Transverse colon (tissue), 4 donors: Measurements from ENCODE around the gene RGS6. TPM values are rescaled to one million over a fixed set of nuclear protein-coding genes. Genes with fewer than 3 reads are reported as not detected.

Experiments
- DNase-seq: peaks from one replicate; pipeline ENCODE4 v3.0.0-alpha.2; 2019
- H3K27ac ChIP-seq, 4 donors: fragments of 200-600 bp; sonication (generic); 2 replicates each; pipeline ENCODE4 v1.5.1; 2016 to 2018; ENCODE audit warnings: inconsistent platforms in 4 of 4
- H3K27me3 ChIP-seq: fragments of 200-600 bp; sonication (generic); 2 replicates; pipeline ENCODE4 v1.5.1; 2017; ENCODE audit warnings: inconsistent platforms
- H3K36me3 ChIP-seq, 4 donors: fragments of 200-600 bp; sonication (generic); 2 replicates each; pipeline ENCODE4 v1.5.1; 2017 to 2019; ENCODE audit warnings: inconsistent platforms in 4 of 4
- H3K4me1 ChIP-seq, 4 donors: fragments of 200-600 bp; sonication (generic); 2 replicates each; pipeline ENCODE4 v1.5.1; 2017 to 2020; ENCODE audit warnings: inconsistent platforms in 4 of 4
- H3K4me3 ChIP-seq, 4 donors: fragments of 200-600 bp; sonication (generic); 1 replicate in 1 of 4; 2 replicates in 3 of 4; pipeline versions ENCODE4 v1.5.1 to v1.6.1; 2017 to 2019; ENCODE audit warnings: inconsistent platforms in 4 of 4
- H3K9me3 ChIP-seq, 2 donors: fragments of 200-600 bp; sonication (generic); 2 replicates each; pipeline ENCODE4 v1.5.1; 2017 to 2019; ENCODE audit warnings: inconsistent platforms in 2 of 2
- EP300 ChIP-seq: sonication (generic); formaldehyde crosslinking; IDR thresholded peaks from one replicate; pipeline ENCODE4 v1.6.1; 2017; ENCODE audit warnings: antibody characterized with exemption, low read depth
- POLR2A ChIP-seq: fragments of 450-650 bp; IDR thresholded peaks from one replicate; pipeline ENCODE4 v1.6.1; 2016; ENCODE audit warnings: antibody characterized with exemption, mild to moderate bottlenecking, moderate library complexity
- POLR2AphosphoS5 ChIP-seq, 3 donors: sonication (generic); formaldehyde crosslinking; IDR thresholded peaks; one replicate each; pipeline ENCODE4 v1.6.1; 2016; ENCODE audit warnings: antibody characterized with exemption in 3 of 3
- WGBS, 2 donors: methylation state at CpG; one replicate each; pipeline ENCODE4 v1.1.5; 2018; ENCODE audit warnings: low coverage in 1 of 2; 5-methylcytosine and 5-hydroxymethylcytosine counted together
- in situ Hi-C, 4 donors: fragments of 200-750 bp; cut with MboI; loops; one replicate each; pipeline versions ENCODE4 v1.15.0 to v1.15.1; 2017; ENCODE audit warnings: low sequenced_read_pairs in 3 of 4, low pct_ligation_motif_present in 1 of 4, low pct_unique_long_range_greater_than_20kb in 1 of 4
- intact Hi-C: fragments of 100-400 bp; cut with DNase I; formaldehyde crosslinking; loops from one replicate; pipeline ENCODE4 v1.15.1; 2023; ENCODE audit warnings: low total_unique reads
- total RNA-seq, 4 donors: library from RNA; depleted of rRNA; stranded (reverse); fragments of >200 nt; gene quantifications; one replicate each; pipeline ENCODE4 v1.1.0, GENCODE V29; 2016
- TF ChIP-seq, protein P1 (sequence below), 5 experiments: fragments of 200-600 bp in 3 of 5; fragments of 450-650 bp in 2 of 5; sonication (generic) in 3 of 5; IDR thresholded peaks; 1 replicate in 2 of 5; 2 replicates in 3 of 5; pipeline ENCODE4 v1.5.1; 2016 to 2017; ENCODE audit warnings: antibody characterized with exemption in 5 of 5, inconsistent platforms in 3 of 5, mild to moderate bottlenecking in 2 of 5, moderate library complexity in 1 of 5

Gene RGS6
- total RNA-seq, 4 donors from 2014 or later = 0.41 to 0.48 TPM; not detected in 2

DNA sequence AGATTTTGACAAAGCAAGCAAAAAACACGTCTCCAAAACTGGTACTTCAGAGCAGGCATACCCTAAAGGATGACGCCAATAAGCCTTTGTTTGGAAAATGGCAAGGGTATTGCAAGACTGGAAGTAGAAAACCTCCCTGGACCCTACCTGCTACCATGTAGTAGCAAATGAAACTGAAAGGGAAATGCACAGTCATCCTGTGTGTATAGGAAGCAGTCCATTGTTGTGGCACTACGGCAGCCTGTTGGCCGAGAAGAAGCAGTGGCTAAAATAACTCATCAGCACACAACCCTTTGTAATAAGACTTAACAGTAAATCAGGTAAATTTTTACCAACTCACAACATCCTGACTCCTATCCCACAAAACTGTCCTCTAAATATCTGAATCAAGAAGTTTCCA lies 386.4 kb downstream of the RGS6 start:
- Histone ChIP-seq H3K36me3 (no peaks in the 10 kb centered on the region), H3K9me3 (no peaks in the 10 kb centered on the region), H3K27me3 (no peaks in the 10 kb centered on the region), H3K4me3 (no peak overlapping the region), H3K27ac (no peak overlapping the region), H3K4me1 (no peaks in the 10 kb centered on the region)
- in situ Hi-C loops = no loop called here
- 60% methylated on average over 4 of the region's 4 CpGs; no CpG with 5 or more reads in 1 of the 2 donors for WGBS, 2 donors
- DNase-seq = no peak
- intact Hi-C loops = no loop called here
- TF ChIP-seq POLR2AphosphoS5 (IDR thresholded peaks at IDR 0.05) (no peak), EP300 (no peak), POLR2A (no peak)
- TF ChIP-seq, protein P1, sequence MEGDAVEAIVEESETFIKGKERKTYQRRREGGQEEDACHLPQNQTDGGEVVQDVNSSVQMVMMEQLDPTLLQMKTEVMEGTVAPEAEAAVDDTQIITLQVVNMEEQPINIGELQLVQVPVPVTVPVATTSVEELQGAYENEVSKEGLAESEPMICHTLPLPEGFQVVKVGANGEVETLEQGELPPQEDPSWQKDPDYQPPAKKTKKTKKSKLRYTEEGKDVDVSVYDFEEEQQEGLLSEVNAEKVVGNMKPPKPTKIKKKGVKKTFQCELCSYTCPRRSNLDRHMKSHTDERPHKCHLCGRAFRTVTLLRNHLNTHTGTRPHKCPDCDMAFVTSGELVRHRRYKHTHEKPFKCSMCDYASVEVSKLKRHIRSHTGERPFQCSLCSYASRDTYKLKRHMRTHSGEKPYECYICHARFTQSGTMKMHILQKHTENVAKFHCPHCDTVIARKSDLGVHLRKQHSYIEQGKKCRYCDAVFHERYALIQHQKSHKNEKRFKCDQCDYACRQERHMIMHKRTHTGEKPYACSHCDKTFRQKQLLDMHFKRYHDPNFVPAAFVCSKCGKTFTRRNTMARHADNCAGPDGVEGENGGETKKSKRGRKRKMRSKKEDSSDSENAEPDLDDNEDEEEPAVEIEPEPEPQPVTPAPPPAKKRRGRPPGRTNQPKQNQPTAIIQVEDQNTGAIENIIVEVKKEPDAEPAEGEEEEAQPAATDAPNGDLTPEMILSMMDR (IDR thresholded peaks at IDR 0.05) = no peak

DNA sequence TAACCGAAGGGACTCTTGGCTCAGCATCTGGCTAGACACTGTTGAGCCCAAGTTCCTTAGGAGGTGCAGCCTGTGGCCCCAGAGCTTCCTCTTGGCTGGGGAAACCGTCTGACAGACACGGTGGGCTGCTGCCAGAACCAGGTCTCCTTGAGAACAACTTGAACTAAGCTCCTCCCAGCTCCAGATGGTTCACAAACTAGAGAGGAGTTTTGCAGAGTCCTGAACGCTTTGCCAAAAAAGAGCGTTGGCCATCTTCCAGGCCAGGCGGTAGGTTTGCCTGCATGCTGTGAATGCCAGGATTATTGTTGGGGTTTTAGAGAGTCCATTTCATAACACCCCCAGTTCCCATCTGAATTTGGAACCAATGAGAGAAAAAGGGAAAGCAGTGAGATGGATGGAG lies 399.8 kb downstream of the RGS6 start:
- WGBS, 2 donors = 17% methylated on average over 6 of the region's 6 CpGs; no CpG with 5 or more reads in 1 of the 2 donors
- Histone ChIP-seq H3K9me3 (no peaks in the 10 kb centered on the region), H3K4me3 (no peak overlapping the region), H3K4me1 (peaks cover 0 to 9% (median 0%) of the 10 kb centered on the region in 4 donors), H3K27ac (no peak overlapping the region), H3K27me3 (no peaks in the 10 kb centered on the region), H3K36me3 (no peaks in the 10 kb centered on the region)
- in situ Hi-C loops (no loop called here), intact Hi-C loops (no loop called here)
- TF ChIP-seq POLR2AphosphoS5 (IDR thresholded peaks at IDR 0.05) (no peak), POLR2A (no peak), EP300 (no peak)
- TF ChIP-seq, protein P1 (IDR thresholded peaks at IDR 0.05) = no peak
- DNase-seq = no peak

DNA sequence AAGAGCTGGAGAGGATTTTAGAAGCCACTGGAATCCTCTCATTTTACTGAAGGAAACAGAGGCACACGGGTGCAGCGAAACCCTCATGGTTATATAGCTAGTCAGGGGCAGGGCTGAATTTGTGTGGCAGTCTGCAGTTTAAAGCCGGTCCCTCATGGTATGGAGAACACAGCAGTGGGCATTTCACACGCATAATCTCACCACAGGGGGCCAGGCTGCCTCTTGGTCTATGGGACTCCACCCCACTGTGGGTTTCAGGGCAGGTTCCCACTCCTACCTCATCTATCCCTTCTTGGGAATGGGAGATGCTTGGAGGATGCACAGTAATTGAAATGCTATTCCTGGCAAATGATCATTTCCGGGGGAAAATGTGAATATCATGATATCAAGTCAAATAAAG lies 400.6 kb downstream of the RGS6 start:
- H3K4me3 ChIP-seq = no peak overlapping the region
- 74 to 83% methylated on average over 3 to 5 of the region's 5 CpGs for whole genome bisulfite sequencing, 2 donors
- peaks cover 0 to 9% (median 0%) of the 10 kb centered on the region in 4 donors for H3K4me1 ChIP-seq
- no peak for DNase-seq
- H3K9me3 ChIP-seq = no peaks in the 10 kb centered on the region
- no peak overlapping the region for H3K27ac ChIP-seq
- no peak for TF ChIP-seq EP300
- no peak for TF ChIP-seq POLR2A
- TF ChIP-seq, protein P1 (IDR thresholded peaks at IDR 0.05) = no peak
- TF ChIP-seq POLR2AphosphoS5 (IDR thresholded peaks at IDR 0.05) = no peak
- H3K36me3 ChIP-seq = no peaks in the 10 kb centered on the region
- intact Hi-C loops (no loop called here), in situ Hi-C loops (no loop called here)
- no peaks in the 10 kb centered on the region for H3K27me3 ChIP-seq

DNA sequence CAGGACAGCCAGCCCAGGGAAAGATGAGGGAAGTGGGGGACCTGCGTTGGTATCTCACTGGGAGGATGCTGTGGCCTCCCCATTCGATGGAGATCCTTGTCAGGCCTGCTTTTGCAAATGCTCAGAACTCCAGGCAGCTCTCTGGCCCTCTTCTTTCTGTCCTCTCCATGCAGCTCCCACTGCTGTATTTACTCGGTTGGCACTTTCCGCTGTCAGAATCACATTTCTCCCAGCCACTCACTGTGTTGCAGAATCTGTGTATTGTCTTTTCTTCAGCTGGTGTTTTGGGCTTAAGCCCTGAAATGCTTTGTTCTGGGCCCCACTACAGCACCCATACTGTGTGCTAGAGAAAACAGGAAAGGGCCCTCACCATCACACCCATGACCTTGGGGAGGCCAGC lies 401.1 kb downstream of the RGS6 start:
- Histone ChIP-seq H3K9me3 (no peaks in the 10 kb centered on the region), H3K27me3 (no peaks in the 10 kb centered on the region), H3K4me3 (no peak overlapping the region), H3K4me1 (peaks cover 0 to 9% (median 0%) of the 10 kb centered on the region in 4 donors), H3K27ac (no peak overlapping the region), H3K36me3 (no peaks in the 10 kb centered on the region)
- DNase-seq = no peak
- 71 to 100% methylated on average over 2 to 4 of the region's 4 CpGs for WGBS, 2 donors
- no peak for TF ChIP-seq POLR2A
- intact Hi-C loops (no loop called here), in situ Hi-C loops (no loop called here)

DNA sequence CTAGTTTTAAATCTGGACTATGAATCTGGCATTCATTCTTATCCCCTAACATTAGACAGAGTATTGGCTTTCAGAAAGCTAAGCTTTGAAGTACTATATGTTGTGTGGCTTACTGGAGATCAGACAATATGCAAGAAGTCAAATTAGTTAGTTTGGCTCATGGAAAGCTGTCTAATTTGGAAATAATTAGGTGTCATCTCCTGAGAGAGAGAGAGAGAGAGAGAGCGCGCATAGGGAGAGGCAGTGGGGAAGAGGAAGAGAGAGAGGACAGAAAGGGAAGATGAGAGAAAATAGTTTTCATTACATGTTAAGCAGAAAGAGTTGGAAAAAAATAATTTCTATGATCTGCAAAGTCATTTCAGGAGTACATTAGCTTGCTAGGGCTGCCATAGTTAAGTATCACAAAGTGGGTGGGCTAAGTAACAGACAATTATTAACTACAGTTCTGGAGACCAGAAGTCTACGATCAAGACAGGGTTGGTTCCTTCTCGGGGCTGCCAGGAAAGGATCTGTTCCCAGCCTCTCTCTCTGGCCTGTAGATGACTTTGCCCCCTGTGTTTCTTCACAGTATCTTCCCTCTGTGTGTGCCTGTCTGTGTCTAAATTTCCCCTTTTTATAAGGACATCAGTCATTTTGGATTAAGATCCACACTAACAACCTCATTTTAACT lies 404.2 kb downstream of the RGS6 start:
- no peak overlapping the region for H3K4me3 ChIP-seq
- H3K36me3 ChIP-seq = no peaks in the 10 kb centered on the region
- H3K27ac ChIP-seq = no peak overlapping the region
- no peaks in the 10 kb centered on the region for H3K27me3 ChIP-seq
- H3K9me3 ChIP-seq = no peaks in the 10 kb centered on the region
- H3K4me1 ChIP-seq = peaks cover 0 to 7% (median 0%) of the 10 kb centered on the region in 4 donors
- DNase-seq = no peak
- intact Hi-C loops = no loop called here
- TF ChIP-seq POLR2AphosphoS5 (IDR thresholded peaks at IDR 0.05) = no peak
- TF ChIP-seq EP300 = no peak
- TF ChIP-seq, protein P1 (IDR thresholded peaks at IDR 0.05) = no peak
- no peak for TF ChIP-seq POLR2A
- 75 to 94% methylated on average over 2 to 4 of the region's 4 CpGs for WGBS, 2 donors
- in situ Hi-C loops = no loop called here
